ENCODE measurements around the gene OXCT1.
"Not testable (repeated sequence)": the region's sequence is repeated elsewhere in the genome, so short reads cannot be mapped to it uniquely, and the experiment has no call there.

Gene OXCT1

DNA sequence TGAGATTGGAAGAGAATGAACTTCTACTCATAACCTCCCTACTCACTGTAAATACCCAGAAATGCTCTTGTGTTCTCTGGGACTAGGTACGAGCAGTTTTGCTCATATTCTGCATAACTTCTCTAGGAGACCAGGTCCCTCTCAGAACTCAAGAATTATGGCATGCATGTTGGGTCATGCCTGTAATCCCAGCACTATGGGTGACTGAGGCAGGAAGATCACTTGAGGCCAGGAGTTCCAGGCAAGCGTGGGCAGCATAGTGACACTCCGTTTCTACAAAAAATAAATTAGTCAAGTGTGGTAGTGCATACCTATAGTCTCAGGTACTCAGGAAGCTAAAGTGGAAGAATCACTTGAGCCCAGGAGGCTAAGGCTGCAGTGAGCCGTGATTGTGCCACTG is 141.9 kb downstream of the OXCT1 start:
- DNase-seq (ENCODE audit: low read depth in 2 of 3, low spot score in 1 of 3), result no peak

DNA sequence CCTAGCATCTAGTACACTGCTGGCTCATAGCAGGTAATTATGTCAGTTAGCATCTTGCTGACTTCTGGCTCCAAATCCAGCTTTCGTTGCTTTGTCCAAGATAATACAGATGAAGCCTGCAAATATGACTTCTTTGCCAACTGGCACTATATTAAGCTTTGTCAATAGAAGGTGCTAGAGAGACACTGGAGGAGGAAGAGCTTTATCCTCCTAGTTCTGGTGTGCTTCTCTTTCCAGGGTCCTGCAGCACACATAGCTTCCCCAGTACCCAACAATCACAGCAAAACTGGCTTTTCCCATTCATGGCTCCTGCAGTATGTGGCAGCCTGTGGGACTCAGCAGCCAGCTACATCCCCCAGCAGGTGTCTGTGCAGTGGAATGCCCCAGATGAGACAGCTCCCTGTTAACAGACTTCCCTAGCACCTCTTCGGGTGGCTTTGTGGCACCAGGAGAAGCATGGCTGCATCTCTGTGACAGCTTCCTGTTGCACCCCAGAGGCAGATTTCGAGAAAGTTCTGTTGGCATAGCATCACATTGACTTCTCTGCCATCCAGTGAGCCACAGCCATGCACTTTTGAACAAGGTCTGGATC is 147.8 kb downstream of the OXCT1 start:
- DNase-seq (ENCODE audit: low read depth in 2 of 3, low spot score in 1 of 3), result no peak

DNA sequence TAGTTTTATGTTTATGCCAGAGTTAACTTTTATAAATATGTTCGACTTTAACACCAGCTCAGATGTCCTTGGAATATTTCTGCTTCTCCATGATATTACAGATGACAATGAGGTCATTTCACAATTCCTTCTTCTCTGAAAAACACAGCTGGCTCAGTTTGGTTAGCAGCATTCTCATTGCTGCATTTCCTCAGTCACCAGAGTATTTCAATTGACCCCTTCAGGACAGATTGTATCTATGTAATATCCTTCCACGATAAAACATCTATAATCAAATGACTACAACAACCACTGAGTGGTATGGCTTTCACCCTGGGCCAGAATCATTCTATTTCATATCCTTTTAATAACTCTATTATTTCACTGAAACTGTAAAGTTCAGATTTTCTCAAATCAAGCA is 148.7 kb downstream of the OXCT1 start:
- DNase-seq (ENCODE audit: low read depth in 2 of 3, low spot score in 1 of 3), result no peak

DNA sequence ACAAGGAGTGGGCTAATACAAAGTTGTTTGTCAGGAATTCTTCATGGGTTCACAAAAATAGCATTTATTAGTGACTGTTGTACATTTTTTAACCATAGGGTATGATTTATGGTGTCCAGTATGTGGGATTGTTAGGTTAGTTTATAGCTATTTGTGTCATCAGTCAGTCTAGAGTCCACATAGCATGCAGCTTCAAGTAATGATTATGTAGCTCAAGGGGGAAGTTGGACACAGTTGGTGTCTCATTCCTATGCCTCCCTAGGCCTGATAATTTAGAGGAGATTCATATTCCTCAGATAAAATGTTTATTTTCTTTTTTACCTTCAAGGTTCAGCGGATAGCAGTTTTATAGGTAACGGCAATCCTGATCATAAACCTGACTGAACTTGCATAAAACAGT is 153.8 kb downstream of the OXCT1 start:
- DNase-seq (ENCODE audit: low read depth in 2 of 3, low spot score in 1 of 3), result no peak

DNA sequence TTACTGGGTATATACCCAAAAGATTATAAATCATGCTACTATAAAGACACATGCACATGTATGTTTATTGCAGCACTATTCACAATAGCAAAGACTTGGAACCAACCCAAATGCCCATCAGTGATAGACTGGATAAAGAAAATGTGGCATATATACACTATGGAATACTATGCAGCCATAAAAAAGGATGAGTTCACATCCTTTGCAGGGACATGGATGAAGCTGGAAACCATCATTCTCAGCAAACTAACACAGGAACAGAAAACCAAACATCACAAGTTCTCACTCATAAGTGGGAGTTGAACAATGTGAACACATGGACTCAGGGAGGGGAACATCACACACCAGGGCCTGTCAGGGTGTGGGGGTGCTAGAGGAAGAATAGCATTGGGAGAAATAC is 155.8 kb downstream of the OXCT1 start:
- not testable (repeated sequence) for DNase-seq (ENCODE audit: low read depth in 2 of 3, low spot score in 1 of 3)

DNA sequence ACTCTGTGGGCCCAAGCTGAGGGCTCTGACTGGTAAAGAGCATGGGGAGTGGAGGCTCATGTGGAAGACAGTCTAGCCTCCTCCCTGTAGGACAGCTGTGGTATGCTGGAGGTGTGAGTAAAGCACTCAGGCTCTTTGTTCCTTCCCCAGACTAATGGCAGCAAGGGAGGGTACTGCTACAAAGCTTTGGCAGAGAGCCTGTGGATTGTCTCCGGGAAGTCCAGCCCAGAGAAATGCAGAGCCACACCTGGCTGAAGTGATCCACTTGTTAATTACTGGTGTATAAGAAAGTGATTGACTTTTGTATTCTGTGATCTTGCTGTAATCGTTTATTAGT is 161.7 kb downstream of the OXCT1 start:
- no peak for DNase-seq (ENCODE audit: low read depth in 2 of 3, low spot score in 1 of 3)

DNA sequence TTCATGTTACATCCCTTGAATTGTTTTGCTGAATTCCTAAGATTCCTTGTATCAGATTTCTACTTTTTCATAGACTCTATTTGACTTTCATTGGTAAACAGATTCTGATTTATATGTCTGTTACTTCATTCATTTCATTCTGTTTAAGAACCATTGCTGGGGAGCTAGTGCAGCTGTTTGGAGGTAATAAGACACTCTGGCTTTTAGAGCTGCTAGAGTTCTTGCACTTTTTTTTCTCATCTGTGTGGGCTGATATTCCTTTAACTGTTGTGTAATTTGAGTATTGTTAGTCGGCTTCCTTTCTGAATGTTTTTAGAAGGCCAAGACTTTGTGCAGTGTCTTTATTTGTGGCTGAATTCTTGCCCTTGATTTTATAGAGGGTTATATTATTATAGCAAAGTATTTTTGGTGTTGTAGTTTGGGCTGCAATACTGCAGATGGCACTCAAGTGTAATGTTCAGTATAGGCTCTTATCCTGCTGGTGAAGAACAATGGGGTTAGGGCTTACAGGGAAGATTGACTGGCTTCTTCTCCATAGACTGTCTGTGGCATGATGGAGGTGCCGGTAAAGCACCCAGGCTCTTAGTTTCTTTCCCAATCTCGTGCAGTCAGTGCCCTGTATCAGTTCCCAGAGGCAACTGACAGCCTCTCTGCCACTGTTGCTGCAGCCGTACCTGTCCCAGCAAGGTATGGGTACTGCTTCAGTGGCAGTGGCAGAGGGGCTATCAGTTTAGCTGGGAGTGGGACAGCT is 162.2 kb downstream of the OXCT1 start:
- DNase-seq (ENCODE audit: low read depth in 2 of 3, low spot score in 1 of 3), result no peak

DNA sequence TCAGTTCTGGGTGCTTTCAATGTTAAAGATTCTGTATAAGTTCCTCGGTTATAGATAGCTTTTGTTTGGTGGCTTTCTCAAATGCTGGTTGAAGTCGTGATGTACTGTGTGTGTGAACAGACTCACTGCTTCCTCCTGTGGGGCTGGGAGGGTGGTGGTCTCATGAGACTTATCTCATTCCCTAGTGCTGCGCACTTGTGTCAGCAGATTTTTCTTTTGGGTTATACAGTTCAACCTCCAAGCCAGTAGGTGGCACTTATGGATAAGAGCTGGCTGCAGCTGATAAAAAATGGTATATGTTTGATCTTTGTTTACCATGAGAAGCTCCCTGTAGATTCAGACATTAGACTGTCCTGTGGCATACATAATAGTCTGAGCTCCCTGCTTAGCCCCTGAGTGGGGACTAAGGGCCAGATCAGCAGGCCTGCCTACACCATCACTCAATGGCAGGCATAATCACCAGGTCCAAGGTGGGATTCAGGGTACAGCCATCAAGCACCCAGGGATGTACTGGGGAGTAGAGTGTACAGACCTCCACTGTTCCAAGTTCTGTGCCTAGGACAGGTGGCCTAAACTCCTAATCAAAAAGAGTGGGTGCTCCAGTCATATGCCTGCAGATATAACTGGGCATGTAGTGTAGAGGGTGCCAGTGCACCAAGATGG is 174.2 kb downstream of the OXCT1 start:
- DNase-seq (ENCODE audit: low read depth in 2 of 3, low spot score in 1 of 3), result no peak

DNA sequence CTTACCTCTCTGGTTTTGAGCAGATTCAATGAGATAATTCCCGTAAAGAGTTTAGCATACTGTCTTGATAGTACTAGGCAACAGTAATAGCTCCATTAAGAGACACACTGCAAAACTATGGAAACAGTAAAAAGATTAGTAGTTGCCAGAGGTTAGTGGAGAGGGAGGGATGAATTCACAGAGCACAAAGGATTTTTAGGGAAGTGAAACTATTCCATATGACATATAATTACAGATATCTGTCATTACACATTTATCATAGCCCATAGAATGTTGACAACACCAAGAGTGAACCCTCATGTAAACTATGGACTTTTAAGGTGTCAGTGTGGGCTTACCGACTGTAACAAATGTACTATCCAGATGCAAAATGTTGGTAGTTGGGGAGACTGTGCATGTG is 183.5 kb downstream of the OXCT1 start:
- no peak for DNase-seq (ENCODE audit: low read depth in 2 of 3, low spot score in 1 of 3)

DNA sequence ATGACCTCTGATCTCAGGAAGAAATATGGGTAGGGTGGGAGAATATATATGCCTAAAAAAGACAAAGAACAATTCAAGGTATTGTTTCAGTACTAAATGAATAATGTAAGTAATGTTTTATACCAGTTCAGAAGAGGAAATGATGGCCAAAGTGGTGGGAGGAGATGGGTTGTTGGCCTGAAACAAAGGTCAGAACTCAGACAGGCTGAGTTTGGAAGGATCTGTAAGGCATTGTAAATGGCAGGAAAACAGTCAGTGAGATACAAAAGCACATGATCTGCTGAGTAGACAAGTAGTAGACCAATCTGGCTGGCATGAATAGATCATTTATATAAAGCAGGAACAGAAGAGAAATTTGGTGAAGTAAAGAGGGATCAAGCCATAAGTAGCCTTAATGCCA is 184.0 kb downstream of the OXCT1 start:
- no peak for DNase-seq (ENCODE audit: low read depth in 2 of 3, low spot score in 1 of 3)

DNA sequence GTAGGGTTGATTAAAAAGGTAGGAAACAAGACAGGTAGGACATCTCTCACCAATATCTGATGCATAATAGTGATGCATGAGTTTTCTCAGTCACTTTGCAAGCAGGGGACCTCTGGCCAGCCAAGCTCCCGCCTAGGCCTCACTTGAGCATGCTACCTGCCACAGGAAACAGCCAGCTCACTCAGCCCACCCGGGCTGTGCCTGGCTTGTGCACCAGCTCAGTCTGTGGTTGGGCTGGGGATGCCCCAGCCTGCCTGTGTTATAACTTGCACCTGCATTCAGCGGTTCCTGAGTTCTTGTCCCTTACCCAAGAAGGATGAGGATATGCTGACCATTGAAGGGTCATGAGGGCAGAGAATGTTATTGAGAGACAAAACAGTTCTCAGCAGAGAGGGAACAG is 187.0 kb downstream of the OXCT1 start:
- no peak for DNase-seq (ENCODE audit: low read depth in 2 of 3, low spot score in 1 of 3)

DNA sequence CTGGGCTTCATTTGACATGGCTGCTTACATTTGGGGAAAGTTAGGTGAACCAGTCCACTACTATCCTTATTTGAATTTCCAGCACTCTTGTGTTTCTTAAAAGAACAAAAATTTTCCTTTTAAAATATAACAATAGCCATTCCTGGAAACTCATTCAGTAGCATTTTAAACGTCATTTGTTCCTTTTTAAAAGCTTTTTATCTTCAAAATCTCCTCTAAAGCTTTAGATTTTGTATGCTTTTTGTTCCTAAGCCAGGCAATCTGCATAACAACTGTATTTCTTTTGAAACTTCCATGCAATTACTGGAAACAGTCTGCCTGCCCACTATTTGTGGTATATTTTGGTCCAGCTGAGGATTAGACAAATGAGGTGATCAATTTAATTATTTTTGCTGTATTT is 187.6 kb downstream of the OXCT1 start:
- DNase-seq (ENCODE audit: low read depth in 2 of 3, low spot score in 1 of 3), result no peak

DNA sequence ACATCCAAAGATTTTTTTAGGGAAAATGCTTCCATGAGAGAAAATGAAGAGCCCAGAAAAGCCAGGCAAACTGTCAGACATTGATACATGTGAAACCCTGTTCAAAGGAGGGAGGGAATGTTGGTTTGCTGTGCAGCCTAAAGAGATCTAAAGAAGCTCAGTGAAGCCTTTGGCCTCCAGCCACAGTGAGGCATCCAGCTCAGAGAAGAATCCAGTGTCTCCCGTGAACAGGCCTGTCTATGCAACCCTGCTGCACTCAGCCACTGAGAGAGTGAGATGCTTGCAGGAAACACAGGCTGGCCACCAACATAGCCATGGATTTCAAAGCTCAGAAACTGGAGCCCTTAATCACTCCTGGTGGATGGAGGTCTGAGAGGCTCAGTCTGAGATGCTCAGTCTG is 188.4 kb downstream of the OXCT1 start:
- DNase-seq (ENCODE audit: low read depth in 2 of 3, low spot score in 1 of 3), result no peak

Measured in stimulated activated CD4-positive, alpha-beta T cell treated with anti-CD3 and anti-CD28 coated beads, Interleukin-12 subunit alpha, Interleukin-12 subunit beta, amount 100 ng/mL, for 48 hours (primary cell).